PC-9 (cell line): ENCODE measurements around the gene FAM163B.

Source experiments
- CTCF ChIP-seq: fragments of 200-600 bp; sonication (generic); conservative IDR thresholded peaks from 2 replicates; pipeline ENCODE4 v1.6.1; 2017; ENCODE audit warnings: mixed run types, antibody characterized with exemption, mild to moderate bottlenecking, moderate library complexity
- EZH2 ChIP-seq: fragments of 200-600 bp; sonication (generic); IDR thresholded peaks from 2 replicates; pipeline ENCODE4 v1.8.0; 2017; ENCODE audit warnings: antibody characterized with exemption, low read depth

- no peak for TF ChIP-seq CTCF
- TF ChIP-seq EZH2: no peak
Measured at GRCh38 chr9:133564451-133565116, 44.6 kb downstream of the FAM163B start.
